Measurements from ENCODE around the gene ATAD3C.

GRCh38 chr1:1482856-1483255 is 33.4 kb downstream of the ATAD3C start:
- TF ChIP-seq CTCF (IDR thresholded peaks at IDR 0.05) (no peak), POLR2A (IDR thresholded peaks at IDR 0.05; ENCODE audit: low read depth) (no peak)
